ENCODE measurements around the gene TSPAN31. TPM values are rescaled to one million over a fixed set of nuclear protein-coding genes. Genes with fewer than 3 reads are reported as not detected.

Gene TSPAN31
- total and polyA plus RNA-seq, 10 donors: 16.9 to 93.1 (median 29.0) TPM

GRCh38 chr12:57759360-57759980 lies 14.6 kb downstream of the TSPAN31 start:
- 37 to 48% (median 41%) methylated on average over 3 of the region's 3 CpGs for WGBS, 5 donors
- Histone ChIP-seq H3K27me3 (replicated peaks in 1 of 7) (peaks cover 0 to 24% (median 7%) of the 10 kb centered on the region in 7 donors), H3K9me3 (no peaks in the 10 kb centered on the region), H3K27ac (no peak overlapping the region), H3K4me1 (peaks cover 11 to 45% (median 22%) of the 10 kb centered on the region in 6 donors), H3K36me3 (peaks cover 0 to 23% (median 19%) of the 10 kb centered on the region in 6 donors), H3K4me3 (no peak overlapping the region)
- TF ChIP-seq POLR2AphosphoS5 (IDR thresholded peaks at IDR 0.05): no peak
- peak in 7 of 11 experiments; percentile 22 to 59 (median 40) for TF ChIP-seq CTCF (IDR thresholded peaks at IDR 0.05 in 8 of 11, conservative IDR thresholded peaks at IDR 0.05 in 3 of 11)
- intact Hi-C loops (cut with DNase I; ENCODE audit: low total_unique reads): no loop called here
- DNase-seq: no peak

GRCh38 chr12:57760347-57760982 lies 15.6 kb downstream of the TSPAN31 start:
- no peak overlapping the region for H3K4me3 ChIP-seq
- peaks cover 20 to 50% (median 29%) of the 10 kb centered on the region in 6 donors for H3K4me1 ChIP-seq
- DNase-seq: no peak
- 78 to 92% (median 90%) methylated on average over 3 of the region's 3 CpGs for WGBS, 5 donors
- H3K27me3 ChIP-seq (replicated peaks in 1 of 7): peaks cover 4 to 24% (median 17%) of the 10 kb centered on the region in 7 donors
- H3K27ac ChIP-seq: no peak overlapping the region
- intact Hi-C loops (cut with DNase I; ENCODE audit: low total_unique reads): no loop called here
- H3K9me3 ChIP-seq: no peaks in the 10 kb centered on the region
- TF ChIP-seq POLR2A (IDR thresholded peaks at IDR 0.05) (no peak), POLR2AphosphoS5 (IDR thresholded peaks at IDR 0.05) (no peak), CTCF (IDR thresholded peaks at IDR 0.05 in 8 of 11, conservative IDR thresholded peaks at IDR 0.05 in 3 of 11) (no peak)
- H3K36me3 ChIP-seq: peaks cover 0 to 23% (median 19%) of the 10 kb centered on the region in 6 donors

GRCh38 chr12:57761391-57761998 lies 16.7 kb downstream of the TSPAN31 start:
- peaks cover 24 to 51% (median 31%) of the 10 kb centered on the region in 6 donors for H3K4me1 ChIP-seq
- H3K36me3 ChIP-seq: peaks cover 0 to 23% (median 19%) of the 10 kb centered on the region in 6 donors
- peaks cover 7 to 34% (median 27%) of the 10 kb centered on the region in 7 donors for H3K27me3 ChIP-seq (replicated peaks in 1 of 7)
- no peak for DNase-seq
- intact Hi-C loops (cut with DNase I; ENCODE audit: low total_unique reads): no loop called here
- H3K9me3 ChIP-seq: no peaks in the 10 kb centered on the region
- no peak overlapping the region for H3K27ac ChIP-seq
- 90 to 97% (median 93%) methylated on average over 4 of the region's 4 CpGs for WGBS, 5 donors
- no peak overlapping the region for H3K4me3 ChIP-seq
- TF ChIP-seq POLR2AphosphoS5 (IDR thresholded peaks at IDR 0.05) (no peak), POLR2A (IDR thresholded peaks at IDR 0.05) (no peak), CTCF (IDR thresholded peaks at IDR 0.05 in 8 of 11, conservative IDR thresholded peaks at IDR 0.05 in 3 of 11) (no peak)

- DNase-seq: no peak
- peaks cover 0 to 19% (median 17%) of the 10 kb centered on the region in 6 donors for H3K36me3 ChIP-seq
- H3K27me3 ChIP-seq (replicated peaks in 1 of 7): peaks cover 7 to 44% (median 36%) of the 10 kb centered on the region in 7 donors
- intact Hi-C loops (cut with DNase I; ENCODE audit: low total_unique reads): no loop called here
- TF ChIP-seq POLR2AphosphoS5 (IDR thresholded peaks at IDR 0.05) (no peak), POLR2A (IDR thresholded peaks at IDR 0.05) (no peak), CTCF (IDR thresholded peaks at IDR 0.05 in 8 of 11, conservative IDR thresholded peaks at IDR 0.05 in 3 of 11) (no peak)
- no peak overlapping the region for H3K27ac ChIP-seq
- H3K4me3 ChIP-seq: no peak overlapping the region
- H3K9me3 ChIP-seq: no peaks in the 10 kb centered on the region
- 86 to 95% (median 91%) methylated on average over 2 of the region's 2 CpGs for WGBS, 5 donors
- peaks cover 21 to 53% (median 29%) of the 10 kb centered on the region in 6 donors for H3K4me1 ChIP-seq
Observed at GRCh38 chr12:57762463-57762862, 17.6 kb downstream of the TSPAN31 start.

Measured in spleen (tissue), 11 donors.